ENCODE measurements around the gene MYL6. TPM values are rescaled to one million over a fixed set of nuclear protein-coding genes. Genes with fewer than 3 reads are reported as not detected.

The MYL6 gene
- total and polyA plus RNA-seq, 9 of the 15 experiments (the other 6 are each of a cell fraction or from before 2014, with no cell fraction given) = 557 to 1,664 (median 958) TPM

- TF ChIP-seq POLR2H (tag; IDR thresholded peaks at IDR 0.05; ENCODE audit: low read depth) (no peak), HDAC6 (IDR thresholded peaks at IDR 0.05; ENCODE audit: low read depth, low read length) (no peak), E2F8 (IDR thresholded peaks at IDR 0.05; ENCODE audit: low read depth, partially characterized antibody) (no peak), SOX6 (IDR thresholded peaks at IDR 0.05) (peak; percentile 79), ZNF124 (CRISPR knock-in tag; IDR thresholded peaks at IDR 0.05) (no peak), NR1H2 (CRISPR knock-in tag; IDR thresholded peaks at IDR 0.05) (no peak), SLC30A9 (CRISPR knock-in tag; IDR thresholded peaks at IDR 0.05) (no peak), PHTF2 (CRISPR knock-in tag; IDR thresholded peaks at IDR 0.05) (no peak), PRPF4 (IDR thresholded peaks at IDR 0.05; ENCODE audit: insufficient read depth, low read depth, low read length, poor library complexity, severe bottlenecking) (no peak), SP2 (IDR thresholded peaks at IDR 0.05; ENCODE audit: extremely low read depth, low read depth, low read length, poor library complexity, severe bottlenecking) (no peak), ZNF695 (CRISPR knock-in tag; IDR thresholded peaks at IDR 0.05) (no peak)
- TF ChIP-seq, protein P1, sequence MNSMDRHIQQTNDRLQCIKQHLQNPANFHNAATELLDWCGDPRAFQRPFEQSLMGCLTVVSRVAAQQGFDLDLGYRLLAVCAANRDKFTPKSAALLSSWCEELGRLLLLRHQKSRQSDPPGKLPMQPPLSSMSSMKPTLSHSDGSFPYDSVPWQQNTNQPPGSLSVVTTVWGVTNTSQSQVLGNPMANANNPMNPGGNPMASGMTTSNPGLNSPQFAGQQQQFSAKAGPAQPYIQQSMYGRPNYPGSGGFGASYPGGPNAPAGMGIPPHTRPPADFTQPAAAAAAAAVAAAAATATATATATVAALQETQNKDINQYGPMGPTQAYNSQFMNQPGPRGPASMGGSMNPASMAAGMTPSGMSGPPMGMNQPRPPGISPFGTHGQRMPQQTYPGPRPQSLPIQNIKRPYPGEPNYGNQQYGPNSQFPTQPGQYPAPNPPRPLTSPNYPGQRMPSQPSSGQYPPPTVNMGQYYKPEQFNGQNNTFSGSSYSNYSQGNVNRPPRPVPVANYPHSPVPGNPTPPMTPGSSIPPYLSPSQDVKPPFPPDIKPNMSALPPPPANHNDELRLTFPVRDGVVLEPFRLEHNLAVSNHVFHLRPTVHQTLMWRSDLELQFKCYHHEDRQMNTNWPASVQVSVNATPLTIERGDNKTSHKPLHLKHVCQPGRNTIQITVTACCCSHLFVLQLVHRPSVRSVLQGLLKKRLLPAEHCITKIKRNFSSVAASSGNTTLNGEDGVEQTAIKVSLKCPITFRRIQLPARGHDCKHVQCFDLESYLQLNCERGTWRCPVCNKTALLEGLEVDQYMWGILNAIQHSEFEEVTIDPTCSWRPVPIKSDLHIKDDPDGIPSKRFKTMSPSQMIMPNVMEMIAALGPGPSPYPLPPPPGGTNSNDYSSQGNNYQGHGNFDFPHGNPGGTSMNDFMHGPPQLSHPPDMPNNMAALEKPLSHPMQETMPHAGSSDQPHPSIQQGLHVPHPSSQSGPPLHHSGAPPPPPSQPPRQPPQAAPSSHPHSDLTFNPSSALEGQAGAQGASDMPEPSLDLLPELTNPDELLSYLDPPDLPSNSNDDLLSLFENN (IDR thresholded peaks at IDR 0.05; ENCODE audit: low read depth in 2 of 2, low read length in 2 of 2) = no peak
- TF ChIP-seq, protein P2, sequence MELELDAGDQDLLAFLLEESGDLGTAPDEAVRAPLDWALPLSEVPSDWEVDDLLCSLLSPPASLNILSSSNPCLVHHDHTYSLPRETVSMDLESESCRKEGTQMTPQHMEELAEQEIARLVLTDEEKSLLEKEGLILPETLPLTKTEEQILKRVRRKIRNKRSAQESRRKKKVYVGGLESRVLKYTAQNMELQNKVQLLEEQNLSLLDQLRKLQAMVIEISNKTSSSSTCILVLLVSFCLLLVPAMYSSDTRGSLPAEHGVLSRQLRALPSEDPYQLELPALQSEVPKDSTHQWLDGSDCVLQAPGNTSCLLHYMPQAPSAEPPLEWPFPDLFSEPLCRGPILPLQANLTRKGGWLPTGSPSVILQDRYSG (tag; conservative IDR thresholded peaks at IDR 0.05; ENCODE audit: low read depth) = no peak
- TF ChIP-seq, protein P3, sequence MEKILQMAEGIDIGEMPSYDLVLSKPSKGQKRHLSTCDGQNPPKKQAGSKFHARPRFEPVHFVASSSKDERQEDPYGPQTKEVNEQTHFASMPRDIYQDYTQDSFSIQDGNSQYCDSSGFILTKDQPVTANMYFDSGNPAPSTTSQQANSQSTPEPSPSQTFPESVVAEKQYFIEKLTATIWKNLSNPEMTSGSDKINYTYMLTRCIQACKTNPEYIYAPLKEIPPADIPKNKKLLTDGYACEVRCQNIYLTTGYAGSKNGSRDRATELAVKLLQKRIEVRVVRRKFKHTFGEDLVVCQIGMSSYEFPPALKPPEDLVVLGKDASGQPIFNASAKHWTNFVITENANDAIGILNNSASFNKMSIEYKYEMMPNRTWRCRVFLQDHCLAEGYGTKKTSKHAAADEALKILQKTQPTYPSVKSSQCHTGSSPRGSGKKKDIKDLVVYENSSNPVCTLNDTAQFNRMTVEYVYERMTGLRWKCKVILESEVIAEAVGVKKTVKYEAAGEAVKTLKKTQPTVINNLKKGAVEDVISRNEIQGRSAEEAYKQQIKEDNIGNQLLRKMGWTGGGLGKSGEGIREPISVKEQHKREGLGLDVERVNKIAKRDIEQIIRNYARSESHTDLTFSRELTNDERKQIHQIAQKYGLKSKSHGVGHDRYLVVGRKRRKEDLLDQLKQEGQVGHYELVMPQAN (IDR thresholded peaks at IDR 0.05; ENCODE audit: borderline replicate concordance) = no peak
These were observed 744 bp upstream of the MYL6 start (continued) for GRCh38 chr12:56157201-56158028.

Data from K562 (cell line).